SK-N-MC (cell line): ENCODE results near the gene SHFL.

ENCODE experiments used
- EZH2 ChIP-seq: fragments of 200-600 bp; sonication (generic); IDR thresholded peaks from one replicate; pipeline ENCODE4 v1.6.1; 2017; ENCODE audit warnings: antibody characterized with exemption
- FOXP2 ChIP-seq: optimal IDR thresholded peaks from 2 replicates; pipeline ENCODE3; 2011; ENCODE audit warnings: mild to moderate bottlenecking, moderate library complexity; ENCODE audit not compliant: insufficient read depth; ENCODE audit errors: extremely low read length, control extremely low read depth
- POLR2AphosphoS5 ChIP-seq: IDR thresholded peaks from 2 replicates; pipeline ENCODE4 v1.6.1; 2012; ENCODE audit warnings: mild to moderate bottlenecking, low read depth, low read length, borderline replicate concordance

GRCh38 chr19:10113592-10113963, 27.5 kb downstream of the SHFL start:
- TF ChIP-seq POLR2AphosphoS5: no peak
- no peak for TF ChIP-seq EZH2
- TF ChIP-seq FOXP2: no peak
